Panc1 (cell line): Measurements from ENCODE around the gene SF3A2.

Experiments used
- CTCF ChIP-seq: fragments of 450-650 bp; IDR thresholded peaks from 2 replicates; pipeline ENCODE4 v1.5.1; 2017; ENCODE audit warnings: mild to moderate bottlenecking
- POLR2AphosphoS5 ChIP-seq: IDR thresholded peaks from 2 replicates; pipeline ENCODE4 v1.6.1; 2012; ENCODE audit warnings: mild to moderate bottlenecking, low read depth, low read length, moderate library complexity
- SIN3A ChIP-seq: IDR thresholded peaks from 2 replicates; pipeline ENCODE4 v1.6.1; 2012; ENCODE audit warnings: low read depth, mild to moderate bottlenecking, low read length, moderate library complexity, borderline replicate concordance; ENCODE audit not compliant: insufficient read depth
- TCF7L2 ChIP-seq: IDR thresholded peaks from 2 replicates; pipeline ENCODE4 v1.6.1; 2011; ENCODE audit warnings: mild to moderate bottlenecking, low read depth, low read length, inconsistent platforms

- TF ChIP-seq CTCF, result no peak
- no peak for TF ChIP-seq SIN3A
- peak; percentile 82; the same call in 1 of the 2 replicates for TF ChIP-seq POLR2AphosphoS5
- TF ChIP-seq TCF7L2, result no peak
These were observed 13.5 kb downstream of the SF3A2 start for GRCh38 chr19:2249880-2250765.
